ENCODE measurements around the gene ATP6V1A.

GRCh38 chr3:113773381-113773780, 26.5 kb downstream of the ATP6V1A start:
- TF ChIP-seq CTCF (IDR thresholded peaks at IDR 0.05; ENCODE audit: insufficient read depth, low read depth, low read length) (no peak), EZH2 (IDR thresholded peaks at IDR 0.05; ENCODE audit: insufficient read depth, low read length) (no peak)

Data from astrocyte (in vitro differentiated cells and primary cell).